HEK293 (cell line): ENCODE measurements around the gene CIP2A.

Experiments
- CTCF ChIA-PET: fragments of 350-600 bp; formaldehyde crosslinking; extraction: SDS; loops from one replicate; lab custom pipeline; 2021; ENCODE audit warnings: antibody characterized with exemption; lab: Yijun Ruan, JAX
- POLR2A ChIA-PET: fragments of 300-600 bp; formaldehyde crosslinking; extraction: SDS; loops from one replicate; lab custom pipeline; 2020; ENCODE audit warnings: antibody characterized with exemption, inconsistent platforms; lab: Yijun Ruan, JAX
- H3K27ac ChIP-seq: fragments of 200-500 bp; sonication (Bioruptor generic); 2 replicates; pipeline ENCODE4 v1.5.1; 2014; ENCODE audit warnings: low read depth, low read length, control low read depth, inconsistent platforms; ENCODE audit errors: extremely low read depth
- H3K36me3 ChIP-seq, 2 experiments: fragments of 200-500 bp in 1 of 2; sonication (Bioruptor generic) in 1 of 2; 1 replicate in 1 of 2; 2 replicates in 1 of 2; pipeline ENCODE4 v1.5.1; 2014 to 2017; ENCODE audit warnings: inconsistent platforms in 2 of 2, low read length in 2 of 2; ENCODE audit not compliant: control insufficient read depth in 2 of 2, insufficient read depth in 1 of 2
- H3K4me1 ChIP-seq: fragments of 200-500 bp; sonication (Bioruptor generic); 2 replicates; pipeline ENCODE4 v1.5.1; 2014; ENCODE audit warnings: mild to moderate bottlenecking, low read length, inconsistent platforms; ENCODE audit not compliant: control insufficient read depth, insufficient read depth
- H3K4me3 ChIP-seq: 2 replicates; pipeline ENCODE4 v1.5.1; 2011; ENCODE audit warnings: low read depth, mild to moderate bottlenecking, control low read depth, low read length, moderate library complexity
- H3K9me3 ChIP-seq: fragments of 200-500 bp; sonication (Bioruptor generic); 2 replicates; pipeline ENCODE4 v1.5.1; 2014; ENCODE audit warnings: low read depth, low read length, inconsistent platforms; ENCODE audit not compliant: control insufficient read depth, insufficient read depth
- ELK4 ChIP-seq: IDR thresholded peaks from 2 replicates; pipeline ENCODE4 v1.6.1; 2011; ENCODE audit warnings: mild to moderate bottlenecking, low read depth, low read length, borderline replicate concordance
- MEIS1 ChIP-seq: sonication (generic); formaldehyde crosslinking; IDR thresholded peaks from 2 replicates; pipeline ENCODE4 v1.8.1; 2022; ENCODE audit warnings: missing genetic modification reagents, mild to moderate bottlenecking, borderline replicate concordance
- MZF1 ChIP-seq: fragments of 450-650 bp; formaldehyde crosslinking; IDR thresholded peaks from 2 replicates; pipeline ENCODE4 v1.5.1; 2017; ENCODE audit warnings: missing biosample characterization, missing genetic modification characterization, borderline replicate concordance
- OSR2 ChIP-seq: fragments of 450-650 bp; formaldehyde crosslinking; IDR thresholded peaks from 2 replicates; pipeline ENCODE4 v1.5.1; 2016; ENCODE audit warnings: missing biosample characterization, missing genetic modification characterization
- PATZ1 ChIP-seq: fragments of 450-650 bp; formaldehyde crosslinking; IDR thresholded peaks from 2 replicates; pipeline ENCODE4 v1.5.1; 2016; ENCODE audit warnings: missing biosample characterization, missing genetic modification characterization
- SETDB1 ChIP-seq: IDR thresholded peaks from one replicate; pipeline ENCODE4 v1.6.1; 2017; ENCODE audit warnings: mild to moderate bottlenecking, low read length, moderate library complexity, mixed read lengths; ENCODE audit not compliant: insufficient read length
- SP2 ChIP-seq: fragments of 450-650 bp; formaldehyde crosslinking; IDR thresholded peaks from 2 replicates; pipeline ENCODE4 v1.5.1; 2016; ENCODE audit warnings: missing biosample characterization, missing genetic modification characterization
- SP3 ChIP-seq: fragments of 450-650 bp; formaldehyde crosslinking; IDR thresholded peaks from 2 replicates; pipeline ENCODE4 v1.5.1; 2016; ENCODE audit warnings: missing biosample characterization, missing genetic modification characterization
- TRIM28 ChIP-seq: IDR thresholded peaks from 2 replicates; pipeline ENCODE4 v1.6.1; 2011; ENCODE audit warnings: low read length, control low read depth, borderline replicate concordance
- YY2 ChIP-seq: fragments of 450-650 bp; formaldehyde crosslinking; IDR thresholded peaks from 2 replicates; pipeline ENCODE4 v1.5.1; 2016; ENCODE audit warnings: missing biosample characterization, missing genetic modification characterization
- ZBTB20 ChIP-seq: fragments of 450-650 bp; formaldehyde crosslinking; IDR thresholded peaks from 2 replicates; pipeline ENCODE4 v1.5.1; 2016; ENCODE audit warnings: missing biosample characterization, missing genetic modification characterization
- ZBTB48 ChIP-seq: fragments of 450-650 bp; formaldehyde crosslinking; IDR thresholded peaks from 2 replicates; pipeline ENCODE4 v1.5.1; 2016; ENCODE audit warnings: missing biosample characterization, missing genetic modification characterization
- ZBTB6 ChIP-seq: fragments of 450-650 bp; formaldehyde crosslinking; IDR thresholded peaks from 2 replicates; pipeline ENCODE4 v1.5.1; 2017; ENCODE audit warnings: missing biosample characterization, missing genetic modification characterization
- ZNF132 ChIP-seq: fragments of 450-650 bp; formaldehyde crosslinking; IDR thresholded peaks from 2 replicates; pipeline ENCODE4 v1.5.1; 2017; ENCODE audit warnings: missing biosample characterization, missing genetic modification characterization, borderline replicate concordance
- ZNF133 ChIP-seq: fragments of 450-650 bp; formaldehyde crosslinking; IDR thresholded peaks from 2 replicates; pipeline ENCODE4 v1.5.1; 2016; ENCODE audit warnings: missing biosample characterization, missing genetic modification characterization
- ZNF19 ChIP-seq: fragments of 450-650 bp; formaldehyde crosslinking; IDR thresholded peaks from 2 replicates; pipeline ENCODE4; 2016; ENCODE audit warnings: missing biosample characterization, missing genetic modification characterization, low read depth
- ZNF248 ChIP-seq: fragments of 450-650 bp; formaldehyde crosslinking; IDR thresholded peaks from 2 replicates; pipeline ENCODE4 v1.5.1; 2017; ENCODE audit warnings: missing biosample characterization, missing genetic modification characterization
- ZNF335 ChIP-seq: fragments of 450-650 bp; formaldehyde crosslinking; conservative IDR thresholded peaks from 2 replicates; pipeline ENCODE4 v1.5.1; 2016; ENCODE audit warnings: missing biosample characterization, missing genetic modification characterization
- ZNF549 ChIP-seq: fragments of 450-650 bp; IDR thresholded peaks from 2 replicates; pipeline ENCODE4 v1.5.1; 2018; ENCODE audit warnings: missing biosample characterization, missing genetic modification characterization, mild to moderate bottlenecking, inconsistent platforms, moderate library complexity
- ZNF571 ChIP-seq: fragments of 450-650 bp; formaldehyde crosslinking; IDR thresholded peaks from 2 replicates; pipeline ENCODE4 v1.5.0; 2017; ENCODE audit warnings: missing biosample characterization, missing genetic modification characterization
- ZNF610 ChIP-seq: fragments of 450-650 bp; formaldehyde crosslinking; IDR thresholded peaks from 2 replicates; pipeline ENCODE4 v1.5.1; 2016; ENCODE audit warnings: missing biosample characterization, missing genetic modification characterization, borderline replicate concordance
- ZNF629 ChIP-seq: fragments of 450-650 bp; formaldehyde crosslinking; IDR thresholded peaks from 2 replicates; pipeline ENCODE4 v1.5.1; 2017; ENCODE audit warnings: missing biosample characterization, missing genetic modification characterization
- ZNF658 ChIP-seq: fragments of 450-650 bp; formaldehyde crosslinking; IDR thresholded peaks from 2 replicates; pipeline ENCODE4; 2016; ENCODE audit warnings: missing biosample characterization, missing genetic modification characterization
- ZNF707 ChIP-seq: fragments of 450-650 bp; formaldehyde crosslinking; IDR thresholded peaks from 2 replicates; pipeline ENCODE4 v1.5.1; 2016; ENCODE audit warnings: missing biosample characterization, missing genetic modification characterization
- ZNF76 ChIP-seq: fragments of 450-650 bp; formaldehyde crosslinking; IDR thresholded peaks from 2 replicates; pipeline ENCODE4; 2016; ENCODE audit warnings: low read depth, missing biosample characterization, missing genetic modification characterization, borderline replicate concordance
- ZNF791 ChIP-seq: fragments of 450-650 bp; formaldehyde crosslinking; IDR thresholded peaks from 2 replicates; pipeline ENCODE4 v1.5.1; 2016; ENCODE audit warnings: missing biosample characterization, missing genetic modification characterization
- TF ChIP-seq, protein P1 (sequence below): fragments of 450-650 bp; formaldehyde crosslinking; IDR thresholded peaks from 2 replicates; pipeline ENCODE4 v1.5.1; 2016; ENCODE audit warnings: missing biosample characterization, missing genetic modification characterization, low read depth
- TF ChIP-seq, protein P2 (sequence below): fragments of 450-650 bp; formaldehyde crosslinking; IDR thresholded peaks from 2 replicates; pipeline ENCODE4 v1.5.1; 2016; ENCODE audit warnings: missing biosample characterization, missing genetic modification characterization
- TF ChIP-seq, protein P3 (sequence below): fragments of 450-650 bp; formaldehyde crosslinking; IDR thresholded peaks from 2 replicates; pipeline ENCODE4 v1.5.1; 2016; ENCODE audit warnings: missing biosample characterization, missing genetic modification characterization

CIP2A gene

DNA sequence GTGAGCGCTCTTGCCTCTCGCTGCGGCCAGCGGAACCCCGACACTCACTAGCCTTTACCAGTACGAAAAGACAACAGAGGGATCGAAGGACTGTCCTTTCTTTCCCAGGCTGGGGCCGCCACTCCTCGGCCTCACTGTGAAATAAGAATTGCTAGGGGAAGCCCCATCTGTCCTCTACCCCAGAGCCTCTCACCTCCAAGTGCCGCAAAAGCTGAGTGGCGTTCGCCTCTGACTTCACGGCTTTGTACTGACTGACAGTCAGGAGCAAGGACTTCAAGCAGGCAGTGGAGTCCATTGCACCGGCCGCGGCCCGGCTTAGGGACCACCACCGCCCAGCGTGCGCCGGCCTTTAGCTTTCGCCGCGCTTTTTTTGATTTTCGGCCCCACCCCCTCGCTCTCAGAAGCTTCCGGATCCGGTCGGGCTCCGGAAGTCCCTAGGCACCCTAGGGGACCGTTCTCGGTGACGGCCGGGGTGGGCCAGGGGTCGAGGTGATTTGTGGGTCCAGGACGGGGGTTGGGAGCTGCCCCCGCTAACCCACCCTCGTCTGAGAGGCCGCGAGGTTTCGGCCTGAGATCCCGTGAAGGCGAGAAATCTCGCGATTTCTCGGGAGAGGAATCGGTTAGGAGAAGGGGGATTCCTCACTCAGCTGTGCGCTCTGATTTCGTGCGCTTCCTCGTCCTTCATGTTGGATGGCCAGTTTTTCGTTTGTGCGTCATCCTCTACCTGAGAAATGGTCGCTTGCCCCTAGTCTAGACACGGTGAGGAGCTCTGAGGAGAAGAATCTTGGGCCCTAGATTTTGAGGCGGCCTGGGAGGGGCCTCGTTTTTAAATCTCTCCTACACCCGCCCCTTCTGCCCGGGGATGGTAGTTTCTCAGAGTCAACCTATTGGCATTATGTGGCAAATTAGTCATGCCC is at the start of gene CIP2A, which contains the start of gene DZIP3:
Gene CIP2A (minus strand): TSS at position 358 of the 917 bp plus-strand sequence. CDS start 63 bp downstream, at position 295.
Gene DZIP3 (plus strand): TSS at position 642 of the 917 bp plus-strand sequence. CDS start 15,685 bp downstream, outside the sequence.
- peak within 1 kb of the TSS; percentile 86 for H3K4me3 ChIP-seq
- no peaks in the 10 kb centered on the region for H3K4me1 ChIP-seq
- peak within 1 kb of the TSS; percentile 89 for H3K27ac ChIP-seq
- ChIA-PET CTCF (interaction anchor here (0.7 kb wide), 1 partner anchor 772 kb away, joined by 3 read pairs; no protein-coding TSS in a partner anchor), POLR2A (interaction anchor here (1.1 to 1.6 kb wide), 5 partner anchors 9 to 1065 kb away, joined by 3 to 9 read pairs (median 4); no protein-coding TSS in a partner anchor)
- peaks cover 0 to 16% of the 10 kb centered on the region in 2 experiments; a peak in 1 of 3 replicates for H3K36me3 ChIP-seq
- H3K9me3 ChIP-seq: no peaks in the 10 kb centered on the region
- TF ChIP-seq ZNF610 (no peak), MEIS1 (no peak), MZF1 (peak; percentile 82), ZNF133 (tag by site-specific recombination) (no peak), ZBTB20 (0 out of 2 replicates have a peak, but pooled peaks have one; percentile 15), PATZ1 (peak; percentile 99), ZNF791 (tag by site-specific recombination) (no peak), ZBTB6 (tag by site-specific recombination) (no peak), ZNF658 (no peak), ZNF629 (peak; percentile 50; the same call in 1 of the 2 replicates), SETDB1 (peak; percentile 39), OSR2 (tag by site-specific recombination) (no peak), ZNF571 (tag by site-specific recombination) (no peak), ZNF248 (tag by site-specific recombination) (no peak), ZNF707 (no peak), ZNF19 (no peak), ZNF132 (tag by site-specific recombination) (no peak), SP3 (tag by site-specific recombination) (peak; percentile 62), ELK4 (peak; percentile 59; the same call in 1 of the 2 replicates), ZNF76 (peak; percentile 71), TRIM28 (0 out of 2 replicates have a peak, but pooled peaks have one; percentile 27), SP2 (tag by site-specific recombination) (peak; percentile 81), ZBTB48 (tag by site-specific recombination) (peak; percentile 99), ZNF335 (tag by site-specific recombination) (peak; percentile 82), YY2 (tag by site-specific recombination) (no peak), ZNF549 (tag by site-specific recombination) (no peak)
- TF ChIP-seq, protein P1, sequence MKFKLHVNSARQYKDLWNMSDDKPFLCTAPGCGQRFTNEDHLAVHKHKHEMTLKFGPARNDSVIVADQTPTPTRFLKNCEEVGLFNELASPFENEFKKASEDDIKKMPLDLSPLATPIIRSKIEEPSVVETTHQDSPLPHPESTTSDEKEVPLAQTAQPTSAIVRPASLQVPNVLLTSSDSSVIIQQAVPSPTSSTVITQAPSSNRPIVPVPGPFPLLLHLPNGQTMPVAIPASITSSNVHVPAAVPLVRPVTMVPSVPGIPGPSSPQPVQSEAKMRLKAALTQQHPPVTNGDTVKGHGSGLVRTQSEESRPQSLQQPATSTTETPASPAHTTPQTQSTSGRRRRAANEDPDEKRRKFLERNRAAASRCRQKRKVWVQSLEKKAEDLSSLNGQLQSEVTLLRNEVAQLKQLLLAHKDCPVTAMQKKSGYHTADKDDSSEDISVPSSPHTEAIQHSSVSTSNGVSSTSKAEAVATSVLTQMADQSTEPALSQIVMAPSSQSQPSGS: no peak
- TF ChIP-seq, protein P2, sequence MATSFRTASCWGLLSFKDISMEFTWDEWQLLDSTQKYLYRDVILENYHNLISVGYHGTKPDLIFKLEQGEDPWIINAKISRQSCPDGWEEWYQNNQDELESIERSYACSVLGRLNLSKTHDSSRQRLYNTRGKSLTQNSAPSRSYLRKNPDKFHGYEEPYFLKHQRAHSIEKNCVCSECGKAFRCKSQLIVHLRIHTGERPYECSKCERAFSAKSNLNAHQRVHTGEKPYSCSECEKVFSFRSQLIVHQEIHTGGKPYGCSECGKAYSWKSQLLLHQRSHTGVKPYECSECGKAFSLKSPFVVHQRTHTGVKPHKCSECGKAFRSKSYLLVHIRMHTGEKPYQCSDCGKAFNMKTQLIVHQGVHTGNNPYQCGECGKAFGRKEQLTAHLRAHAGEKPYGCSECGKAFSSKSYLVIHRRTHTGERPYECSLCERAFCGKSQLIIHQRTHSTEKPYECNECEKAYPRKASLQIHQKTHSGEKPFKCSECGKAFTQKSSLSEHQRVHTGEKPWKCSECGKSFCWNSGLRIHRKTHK (tag by site-specific recombination): no peak
- TF ChIP-seq, protein P3, sequence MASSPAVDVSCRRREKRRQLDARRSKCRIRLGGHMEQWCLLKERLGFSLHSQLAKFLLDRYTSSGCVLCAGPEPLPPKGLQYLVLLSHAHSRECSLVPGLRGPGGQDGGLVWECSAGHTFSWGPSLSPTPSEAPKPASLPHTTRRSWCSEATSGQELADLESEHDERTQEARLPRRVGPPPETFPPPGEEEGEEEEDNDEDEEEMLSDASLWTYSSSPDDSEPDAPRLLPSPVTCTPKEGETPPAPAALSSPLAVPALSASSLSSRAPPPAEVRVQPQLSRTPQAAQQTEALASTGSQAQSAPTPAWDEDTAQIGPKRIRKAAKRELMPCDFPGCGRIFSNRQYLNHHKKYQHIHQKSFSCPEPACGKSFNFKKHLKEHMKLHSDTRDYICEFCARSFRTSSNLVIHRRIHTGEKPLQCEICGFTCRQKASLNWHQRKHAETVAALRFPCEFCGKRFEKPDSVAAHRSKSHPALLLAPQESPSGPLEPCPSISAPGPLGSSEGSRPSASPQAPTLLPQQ (tag by site-specific recombination): peak; percentile 72; the same call in 1 of the 2 replicates
